Measurements from ENCODE around the gene SIRT7. TPM values are rescaled to one million over a fixed set of nuclear protein-coding genes. Genes with fewer than 3 reads are reported as not detected.

The SIRT7 gene
- total RNA-seq, 1 donor: 21.6 TPM

- Histone ChIP-seq H3K27me3 (ENCODE audit: insufficient read depth, low read length) (no peaks in the 10 kb centered on the region), H3K4me3 (ENCODE audit: low read length) (no peak overlapping the region), H3K4me1 (ENCODE audit: insufficient read depth, low read length) (peaks cover 17% of the 10 kb centered on the region), H3K9me3 (ENCODE audit: low read depth, low read length) (no peaks in the 10 kb centered on the region)
These were observed 8.7 kb downstream of the SIRT7 start for GRCh38 chr17:81909231-81909630.

GRCh38 chr17:81908793-81909192, 9.2 kb downstream of the SIRT7 start:
- peaks cover 17% of the 10 kb centered on the region for H3K4me1 ChIP-seq (ENCODE audit: insufficient read depth, low read length)
- no peaks in the 10 kb centered on the region for H3K9me3 ChIP-seq (ENCODE audit: low read depth, low read length)
- H3K27me3 ChIP-seq (ENCODE audit: insufficient read depth, low read length): no peaks in the 10 kb centered on the region
- no peak overlapping the region for H3K4me3 ChIP-seq (ENCODE audit: low read length)

- Histone ChIP-seq H3K27me3 (ENCODE audit: insufficient read depth, low read length) (no peaks in the 10 kb centered on the region), H3K4me1 (ENCODE audit: insufficient read depth, low read length) (peaks cover 17% of the 10 kb centered on the region), H3K4me3 (ENCODE audit: low read length) (no peak overlapping the region), H3K9me3 (ENCODE audit: low read depth, low read length) (no peaks in the 10 kb centered on the region)
These were observed 10.5 kb downstream of the SIRT7 start for GRCh38 chr17:81907219-81908145.

GRCh38 chr17:81906476-81907218, 11.3 kb downstream of the SIRT7 start:
- H3K27me3 ChIP-seq (ENCODE audit: insufficient read depth, low read length): peaks cover 2% of the 10 kb centered on the region
- H3K4me1 ChIP-seq (ENCODE audit: insufficient read depth, low read length): peaks cover 15% of the 10 kb centered on the region
- H3K4me3 ChIP-seq (ENCODE audit: low read length): no peak overlapping the region
- no peaks in the 10 kb centered on the region for H3K9me3 ChIP-seq (ENCODE audit: low read depth, low read length)

GRCh38 chr17:81905993-81906392, 12.0 kb downstream of the SIRT7 start:
- H3K9me3 ChIP-seq (ENCODE audit: low read depth, low read length): no peaks in the 10 kb centered on the region
- H3K4me3 ChIP-seq (ENCODE audit: low read length): no peak overlapping the region
- H3K27me3 ChIP-seq (ENCODE audit: insufficient read depth, low read length): peaks cover 7% of the 10 kb centered on the region
- peaks cover 13% of the 10 kb centered on the region for H3K4me1 ChIP-seq (ENCODE audit: insufficient read depth, low read length)

GRCh38 chr17:81905424-81905875, 12.5 kb downstream of the SIRT7 start:
- Histone ChIP-seq H3K27me3 (ENCODE audit: insufficient read depth, low read length) (peaks cover 7% of the 10 kb centered on the region), H3K9me3 (ENCODE audit: low read depth, low read length) (no peaks in the 10 kb centered on the region), H3K4me3 (ENCODE audit: low read length) (no peak overlapping the region), H3K4me1 (ENCODE audit: insufficient read depth, low read length) (peaks cover 9% of the 10 kb centered on the region)

- Histone ChIP-seq H3K4me1 (ENCODE audit: insufficient read depth, low read length) (peaks cover 2% of the 10 kb centered on the region), H3K4me3 (ENCODE audit: low read length) (no peak overlapping the region), H3K9me3 (ENCODE audit: low read depth, low read length) (no peaks in the 10 kb centered on the region), H3K27me3 (ENCODE audit: insufficient read depth, low read length) (peaks cover 7% of the 10 kb centered on the region)
These were observed 13.2 kb downstream of the SIRT7 start for GRCh38 chr17:81904600-81905423.

- Histone ChIP-seq H3K9me3 (ENCODE audit: low read depth, low read length) (no peaks in the 10 kb centered on the region), H3K4me1 (ENCODE audit: insufficient read depth, low read length) (no peaks in the 10 kb centered on the region), H3K4me3 (ENCODE audit: low read length) (no peak overlapping the region), H3K27me3 (ENCODE audit: insufficient read depth, low read length) (peaks cover 7% of the 10 kb centered on the region)
These were observed 13.9 kb downstream of the SIRT7 start for GRCh38 chr17:81903896-81904599.

- Histone ChIP-seq H3K9me3 (ENCODE audit: low read depth, low read length) (no peaks in the 10 kb centered on the region), H3K4me3 (ENCODE audit: low read length) (no peak overlapping the region), H3K4me1 (ENCODE audit: insufficient read depth, low read length) (no peaks in the 10 kb centered on the region), H3K27me3 (ENCODE audit: insufficient read depth, low read length) (peaks cover 7% of the 10 kb centered on the region)
These were observed 14.6 kb downstream of the SIRT7 start for GRCh38 chr17:81903415-81903831.

GRCh38 chr17:81902653-81903414, 15.1 kb downstream of the SIRT7 start:
- H3K9me3 ChIP-seq (ENCODE audit: low read depth, low read length): no peaks in the 10 kb centered on the region
- no peaks in the 10 kb centered on the region for H3K4me1 ChIP-seq (ENCODE audit: insufficient read depth, low read length)
- no peak overlapping the region for H3K4me3 ChIP-seq (ENCODE audit: low read length)
- H3K27me3 ChIP-seq (ENCODE audit: insufficient read depth, low read length): peaks cover 7% of the 10 kb centered on the region

- peaks cover 7% of the 10 kb centered on the region for H3K27me3 ChIP-seq (ENCODE audit: insufficient read depth, low read length)
- H3K9me3 ChIP-seq (ENCODE audit: low read depth, low read length): no peaks in the 10 kb centered on the region
- no peaks in the 10 kb centered on the region for H3K4me1 ChIP-seq (ENCODE audit: insufficient read depth, low read length)
- no peak within 1 kb of the TSS for H3K4me3 ChIP-seq (ENCODE audit: low read length)
These were observed 15.8 kb downstream of the SIRT7 start, which contains the start of gene NPB for GRCh38 chr17:81902023-81902652. Gene NPB (plus strand): TSS chr17:81902238. CDS start chr17:81902278, 40 bp downstream.

- H3K4me3 ChIP-seq (ENCODE audit: low read length): no peak overlapping the region
- no peaks in the 10 kb centered on the region for H3K4me1 ChIP-seq (ENCODE audit: insufficient read depth, low read length)
- no peaks in the 10 kb centered on the region for H3K9me3 ChIP-seq (ENCODE audit: low read depth, low read length)
- peaks cover 7% of the 10 kb centered on the region for H3K27me3 ChIP-seq (ENCODE audit: insufficient read depth, low read length)
These were observed 16.6 kb downstream of the SIRT7 start for GRCh38 chr17:81901167-81902022.
